Fibroblast of peridontal ligament (primary cell): ENCODE data around the gene C15orf39.
"Not testable (repeated sequence)": the region's sequence is repeated elsewhere in the genome, so short reads cannot be mapped to it uniquely, and the experiment has no call there.

Experiments
- DNase-seq: peaks from one replicate; pipeline ENCODE4 v3.0.0-alpha.2; 2010; ENCODE audit errors: extremely low read depth

The C15orf39 gene

DNA sequence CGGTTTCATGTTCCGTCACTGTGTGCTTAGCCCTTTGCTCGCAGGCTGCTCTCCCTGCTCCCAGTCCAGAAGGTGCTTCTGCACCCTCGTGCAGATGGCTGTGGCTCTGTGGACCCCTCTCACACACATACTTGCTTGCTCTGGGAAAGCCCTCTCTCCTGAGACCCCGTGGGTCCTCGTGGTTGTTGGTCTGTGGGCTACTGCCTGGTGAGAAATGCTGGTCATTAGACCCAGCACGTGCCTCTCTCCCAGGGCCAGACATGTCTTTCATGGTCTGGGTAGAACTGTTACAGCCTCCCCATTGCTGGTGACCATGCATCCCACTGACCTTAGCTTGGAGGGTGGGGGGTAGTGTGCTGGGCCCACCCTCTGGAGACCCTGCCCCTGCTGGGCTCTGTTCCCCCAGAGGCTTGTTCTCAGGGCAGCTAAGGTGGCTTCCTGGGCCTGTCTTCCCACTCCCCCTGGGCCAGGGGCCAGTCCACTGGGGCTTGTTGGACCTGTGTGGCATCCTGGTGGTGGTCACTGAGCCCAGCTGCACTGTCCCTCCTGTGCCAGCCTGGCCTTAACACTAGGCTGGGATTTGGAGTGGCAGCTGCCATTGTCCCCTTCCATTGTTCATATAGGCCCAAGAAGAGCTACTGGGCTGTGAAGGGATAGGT is 10.6 kb downstream of the C15orf39 start:
- DNase-seq, result no peak

DNA sequence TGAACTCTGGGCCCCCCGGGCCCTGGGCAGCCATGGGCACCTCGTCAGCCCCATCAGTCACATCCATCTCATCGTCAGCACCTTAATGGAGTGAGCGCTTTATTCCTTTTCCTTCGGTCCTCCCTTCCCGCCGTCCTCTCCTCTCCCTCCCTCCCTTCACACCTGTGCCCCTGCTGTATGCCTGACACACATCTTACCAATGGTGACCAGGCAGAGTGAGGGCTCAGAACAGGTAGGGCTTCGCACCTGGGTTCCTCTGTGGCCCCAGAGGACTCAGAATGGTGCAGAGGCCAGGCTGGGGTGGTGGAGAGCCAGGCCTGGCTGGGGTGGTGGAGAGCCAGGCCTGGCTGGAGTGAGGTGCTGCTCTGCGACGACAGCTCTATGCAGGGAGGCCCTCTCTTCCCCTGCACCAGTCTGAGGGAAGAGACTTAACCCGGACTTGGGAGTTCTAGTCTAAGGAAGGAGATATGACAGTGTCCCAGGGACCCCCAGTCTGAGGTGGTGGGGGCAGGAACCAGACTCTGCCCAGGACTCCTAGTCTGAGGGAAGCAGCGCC is 11.6 kb downstream of the C15orf39 start:
- no peak for DNase-seq

- DNase-seq, result no peak
Measured at GRCh38 chr15:75213768-75214221, 12.1 kb downstream of the C15orf39 start.

DNA sequence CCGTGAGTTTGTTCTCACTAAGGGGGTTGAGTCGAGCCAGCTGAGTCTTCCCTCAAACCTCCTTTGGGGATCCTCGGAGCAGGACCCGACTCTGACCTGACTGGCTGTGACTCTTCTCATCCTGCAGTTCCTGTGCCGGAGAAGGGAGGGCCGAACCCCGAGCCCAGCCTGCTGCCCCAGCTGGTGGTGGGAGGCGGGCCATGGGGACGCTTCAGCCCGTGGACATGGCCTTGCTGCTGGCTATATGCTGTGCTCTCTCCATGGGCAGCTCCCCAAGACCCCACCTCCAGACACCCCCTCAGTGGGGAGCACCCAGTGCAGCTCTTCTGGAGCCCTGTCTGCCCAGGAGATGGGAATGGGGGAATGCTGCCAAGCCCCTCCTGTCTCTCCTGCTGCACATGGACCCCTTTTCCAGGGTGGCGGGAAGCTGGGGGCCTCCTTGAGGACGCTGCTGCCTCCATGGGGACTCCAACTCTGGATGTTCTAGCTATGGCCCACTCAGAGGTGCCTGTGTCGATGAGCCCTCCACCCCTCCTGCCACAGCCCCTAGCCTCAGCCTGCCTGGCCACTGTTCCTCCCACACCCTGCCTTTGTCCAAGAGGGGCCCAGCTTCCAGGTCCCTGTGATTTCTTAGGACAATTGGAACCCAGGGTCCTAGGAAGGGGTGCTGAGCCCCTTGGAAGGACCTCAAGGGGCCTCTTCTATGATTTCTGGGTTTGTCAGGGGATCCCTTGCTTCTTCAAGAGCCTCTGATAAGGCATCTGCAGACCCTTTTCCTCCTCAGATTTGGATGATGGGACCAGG is 12.8 kb downstream of the C15orf39 start:
- no peak for DNase-seq

GRCh38 chr15:75215107-75216004 is 13.7 kb downstream of the C15orf39 start:
- no peak for DNase-seq

GRCh38 chr15:75217012-75217411 is 15.3 kb downstream of the C15orf39 start:
- DNase-seq, result no peak

DNA sequence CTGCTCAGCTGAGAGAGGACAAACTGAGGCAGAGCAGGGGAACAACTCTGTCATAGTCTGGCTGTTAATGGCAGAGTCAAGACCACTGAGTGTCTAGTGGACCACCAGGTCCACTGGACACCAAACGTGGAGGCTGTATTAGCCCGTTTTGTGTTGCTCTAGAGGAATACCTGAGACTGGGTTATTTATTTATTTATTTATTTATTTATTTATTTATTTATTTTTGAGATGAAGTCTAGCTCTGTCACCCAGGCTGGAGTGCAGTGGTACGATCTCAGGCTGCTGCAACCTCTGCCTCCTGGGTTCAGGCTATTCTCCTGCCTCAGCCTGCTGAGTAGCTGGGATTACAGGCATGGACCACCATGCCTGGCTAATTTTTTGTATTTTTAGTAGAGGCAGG is 15.9 kb downstream of the C15orf39 start:
- not testable (repeated sequence) for DNase-seq

DNA sequence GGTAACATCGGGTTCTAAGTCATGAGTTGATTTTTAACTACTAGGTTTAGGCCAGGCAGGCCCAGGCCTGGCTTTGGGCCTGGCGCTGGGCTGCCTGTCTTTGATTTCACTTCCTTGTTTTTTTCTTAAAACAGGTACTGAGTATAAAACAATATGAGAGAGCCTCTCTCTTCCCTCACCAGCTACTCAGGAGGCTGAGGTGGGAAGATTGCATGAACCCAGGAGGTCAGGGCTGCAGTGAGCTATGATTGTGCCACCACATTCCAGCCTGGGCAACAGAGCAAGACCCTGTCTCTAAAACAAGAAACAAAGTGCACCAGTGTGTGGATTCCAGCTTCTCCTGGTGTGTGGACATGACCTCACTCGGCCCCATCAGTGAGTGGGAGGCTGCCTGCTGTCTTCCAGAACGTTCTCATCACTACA is 17.8 kb downstream of the C15orf39 start:
- DNase-seq, result not testable (repeated sequence)

DNA sequence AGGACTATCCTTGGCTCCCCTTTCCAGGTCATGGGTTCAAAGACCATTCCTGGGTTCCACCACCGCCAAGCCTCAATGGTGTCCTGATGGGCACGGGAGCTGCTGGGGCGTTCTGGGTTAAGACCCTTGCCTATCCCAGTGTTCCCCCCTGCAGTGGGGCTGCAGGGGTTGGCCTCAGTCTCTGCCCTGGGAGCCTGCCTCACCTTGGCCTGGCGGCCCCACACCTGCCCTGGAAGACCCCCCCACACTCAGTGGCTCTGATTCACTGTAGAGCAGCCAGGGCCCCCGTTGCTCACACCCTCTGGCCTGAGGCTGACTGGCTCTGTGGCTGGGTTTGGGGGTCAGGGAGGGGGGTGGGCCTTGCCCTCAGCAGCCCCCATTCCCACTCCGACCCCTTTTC is 22.0 kb downstream of the C15orf39 start:
- no peak for DNase-seq

DNA sequence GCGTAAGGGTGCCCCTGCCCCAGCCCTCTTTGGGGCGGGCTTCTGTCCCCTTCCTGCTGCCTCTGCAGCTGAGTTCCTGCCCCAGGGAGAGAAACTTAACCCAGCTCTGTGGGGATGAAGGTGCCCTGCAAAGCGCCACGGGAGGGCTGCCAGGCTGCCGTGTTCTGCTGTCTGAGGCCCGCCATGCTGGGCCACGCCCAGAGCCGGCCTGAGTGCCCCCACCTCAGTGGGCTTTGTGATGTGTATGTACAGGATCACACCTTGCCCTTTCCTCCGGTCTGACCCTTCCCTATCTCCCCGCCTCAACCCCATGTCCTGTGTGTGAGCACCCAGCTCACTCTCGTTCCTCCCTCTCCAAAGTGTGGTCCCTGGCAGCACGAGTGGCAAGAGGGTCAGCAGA is 22.6 kb downstream of the C15orf39 start:
- DNase-seq, result no peak

DNA sequence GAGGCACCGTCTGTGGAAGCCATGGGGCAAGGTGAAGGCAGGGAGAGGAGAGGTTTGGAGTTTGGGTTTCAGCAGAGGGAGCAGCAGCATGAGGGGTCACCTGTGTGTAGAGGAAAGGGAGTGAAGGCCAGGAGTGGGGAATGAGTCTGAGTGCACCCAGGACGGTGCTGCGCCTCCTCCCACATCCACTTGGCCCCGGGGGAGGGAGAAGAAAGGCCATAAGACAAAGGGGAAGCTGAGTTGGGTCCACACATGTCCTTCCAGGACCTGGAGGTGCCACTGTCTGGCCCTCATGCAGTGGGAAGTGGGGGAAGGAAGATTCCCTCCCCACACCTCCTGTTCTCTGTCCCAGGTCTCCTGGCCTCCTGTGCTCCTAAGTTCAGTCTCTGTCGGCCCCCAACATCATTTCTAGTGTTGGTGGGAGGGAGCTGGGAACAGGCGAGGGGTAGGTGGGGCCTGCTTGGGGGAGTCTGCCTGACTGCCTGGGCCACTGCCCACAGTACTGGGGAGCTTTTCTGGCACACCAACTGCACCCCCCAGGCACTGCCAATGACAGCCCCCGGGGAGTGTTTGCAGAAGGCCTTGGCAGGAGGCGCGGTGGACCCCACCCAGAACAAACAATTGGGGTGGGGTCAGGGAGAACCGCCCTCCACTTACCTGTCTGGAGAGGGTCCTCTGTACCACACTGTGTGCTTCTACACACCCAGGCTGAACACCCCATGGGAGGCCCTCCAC is 23.6 kb downstream of the C15orf39 start:
- not testable (repeated sequence) for DNase-seq

DNA sequence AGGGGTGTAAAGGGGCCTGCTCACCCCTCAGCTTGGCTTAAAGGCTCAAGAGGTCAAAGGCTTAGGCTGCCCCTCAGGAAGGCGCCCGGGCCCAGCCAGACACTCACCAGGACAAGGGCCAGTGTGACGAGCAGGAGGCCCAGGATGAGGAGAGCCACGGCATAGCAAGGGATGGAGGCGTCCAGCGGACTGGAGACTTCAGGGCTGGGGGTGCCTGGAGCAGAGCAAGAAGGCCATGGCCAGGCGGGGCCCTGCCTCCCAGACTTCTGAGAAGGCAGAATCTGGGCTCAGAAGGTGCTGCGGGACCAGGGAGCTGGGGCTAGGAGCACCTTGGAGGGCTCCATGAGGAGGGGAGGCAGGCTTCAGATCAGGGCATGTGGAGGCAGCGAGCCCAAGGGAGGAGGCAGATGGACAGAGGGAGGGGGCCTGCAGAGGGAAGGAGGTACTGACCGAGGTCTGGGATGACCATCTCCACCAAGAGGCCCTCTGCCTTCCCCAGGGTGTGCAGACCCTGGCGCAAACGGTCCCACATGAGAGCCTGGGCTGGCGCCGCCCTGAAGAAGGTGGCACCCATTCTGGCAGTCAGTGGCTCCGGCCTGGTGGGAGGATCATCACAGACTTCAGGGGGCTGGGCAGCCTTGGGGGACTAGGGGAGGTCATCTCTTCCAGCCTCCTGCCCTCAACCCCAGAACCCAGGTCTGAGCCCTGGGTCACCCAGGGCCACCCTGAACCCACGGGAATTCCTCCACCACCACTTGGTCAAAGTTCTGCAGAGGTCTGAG is 24.5 kb downstream of the C15orf39 start:
- DNase-seq, result no peak

GRCh38 chr15:75227112-75227511 is 25.4 kb downstream of the C15orf39 start:
- DNase-seq, result not testable (repeated sequence)

DNA sequence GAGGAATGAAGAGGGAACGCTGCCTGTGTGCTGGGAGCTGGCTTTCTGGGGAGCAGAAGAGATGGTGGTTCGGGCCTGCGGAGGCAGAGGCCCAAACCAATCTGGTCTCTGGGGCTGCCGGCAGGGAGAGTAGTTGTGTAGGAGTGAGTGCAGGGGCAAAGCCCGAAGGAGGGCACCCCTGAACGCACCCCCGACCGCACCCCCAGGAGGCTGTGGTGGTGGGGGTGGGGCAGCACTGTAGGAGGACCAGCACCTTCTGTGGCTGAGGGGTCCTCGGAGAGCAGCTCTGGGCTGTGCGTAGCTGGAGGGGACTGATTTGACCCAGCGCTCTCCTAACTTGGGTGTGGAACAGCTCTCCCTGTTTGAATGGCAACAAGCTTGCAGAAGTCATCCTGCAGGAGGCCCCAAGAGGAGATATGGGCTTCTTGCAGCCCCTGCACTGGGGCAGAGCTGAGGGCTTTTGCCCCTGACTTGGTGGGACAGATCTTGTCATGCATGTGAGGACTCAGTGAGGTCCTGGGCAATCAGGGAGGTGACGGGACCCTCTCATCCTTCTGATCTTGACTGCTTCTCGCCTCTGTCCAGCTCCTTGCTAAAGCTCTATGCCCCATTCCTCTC is 26.1 kb downstream of the C15orf39 start:
- DNase-seq, result no peak

DNA sequence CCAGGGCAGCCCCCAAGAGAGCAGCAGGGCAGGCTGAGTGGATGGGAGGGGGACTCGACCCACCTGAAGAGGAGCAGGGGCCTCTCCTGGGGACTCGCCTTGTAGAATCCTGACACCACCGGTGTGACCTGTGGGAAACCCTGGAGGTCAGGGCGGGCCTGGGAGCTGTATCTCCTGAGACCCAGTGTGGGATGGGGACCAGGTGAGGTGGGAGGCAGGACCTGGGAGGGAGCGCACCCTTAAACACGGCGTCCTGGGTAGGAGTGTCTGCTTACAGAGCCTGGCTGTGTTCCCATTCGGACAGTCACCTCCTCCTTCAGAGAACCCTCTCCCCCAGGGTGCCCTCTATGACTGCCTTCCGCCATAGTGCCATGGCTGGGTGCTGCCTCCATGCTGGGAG is 27.1 kb downstream of the C15orf39 start:
- DNase-seq, result no peak

DNA sequence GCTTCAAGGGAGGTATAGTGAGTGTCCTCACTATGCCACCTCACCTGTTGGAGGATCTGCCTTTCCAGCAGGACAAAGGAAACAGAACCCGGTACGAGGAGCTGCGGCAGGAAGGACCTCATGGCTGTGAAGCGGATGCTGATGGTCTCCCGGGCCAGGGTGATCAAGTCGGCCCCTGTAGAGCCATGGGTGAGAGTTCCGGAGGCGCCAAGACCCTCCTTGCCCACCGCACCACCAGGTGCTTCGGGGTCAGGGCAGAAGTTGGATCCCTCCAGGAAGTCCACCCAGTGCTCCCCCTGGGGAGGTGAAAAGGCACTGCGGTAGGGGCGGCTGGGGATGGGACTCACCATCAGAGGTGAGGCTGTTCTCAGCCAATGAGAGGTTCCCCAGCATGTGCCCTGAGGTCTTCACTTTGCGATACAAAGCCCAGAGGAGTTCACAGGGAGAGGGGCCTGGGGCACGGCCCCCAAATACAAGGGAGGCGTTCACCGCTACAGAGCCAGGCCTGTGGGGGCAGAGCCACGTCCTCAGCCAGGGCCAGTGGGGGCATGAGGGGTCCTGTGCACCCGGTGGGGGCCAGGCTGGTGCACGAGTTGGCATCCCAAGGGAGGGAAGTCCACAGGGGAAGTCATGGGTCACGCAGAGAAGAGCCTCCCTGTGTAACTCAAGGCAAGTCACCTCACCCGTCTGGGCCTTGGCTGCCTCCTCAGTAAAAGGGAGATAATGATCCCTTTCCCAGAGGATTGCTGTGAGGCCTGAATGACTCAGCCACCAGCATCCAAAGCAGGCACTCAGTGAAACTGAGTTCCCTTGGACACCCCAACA is 27.7 kb downstream of the C15orf39 start:
- DNase-seq, result no peak

- no peak for DNase-seq
Measured at GRCh38 chr15:75230016-75230343, 28.3 kb downstream of the C15orf39 start.

GRCh38 chr15:75230551-75231371 is 29.1 kb downstream of the C15orf39 start:
- no peak for DNase-seq
